H1 (cell line): ENCODE results near the gene DOCK3. TPM values are rescaled to one million over a fixed set of nuclear protein-coding genes. Genes with fewer than 3 reads are reported as not detected.

Source experiments
- BCL11A ChIP-seq, 2 experiments: IDR thresholded peaks; one replicate each; pipeline ENCODE4 v1.6.1; 2011; ENCODE audit warnings: low read depth in 2 of 2, low read length in 2 of 2, mild to moderate bottlenecking in 2 of 2
- BRCA1 ChIP-seq: IDR thresholded peaks from 2 replicates; pipeline ENCODE4 v1.6.1; 2012; ENCODE audit warnings: low read depth, low read length, improper control_type of control experiment
- CHD2 ChIP-seq: IDR thresholded peaks from 2 replicates; pipeline ENCODE4 v1.6.1; 2012; ENCODE audit warnings: low read length, improper control_type of control experiment
- CHD7 ChIP-seq: fragments of 300-600 bp; sonication (generic); IDR thresholded peaks from 2 replicates; pipeline ENCODE4 v1.7.1; 2012; ENCODE audit warnings: low read length, moderate library complexity, mild to moderate bottlenecking, inconsistent platforms; ENCODE audit not compliant: insufficient replicate concordance
- EP300 ChIP-seq, 2 experiments: IDR thresholded peaks; 1 replicate in 1 of 2; 2 replicates in 1 of 2; pipeline ENCODE4 v1.6.1; 2011 to 2012; ENCODE audit warnings: low read depth in 2 of 2, low read length in 2 of 2, mild to moderate bottlenecking in 2 of 2, borderline replicate concordance in 1 of 2, inconsistent platforms in 1 of 2, moderate library complexity in 1 of 2
- JUND ChIP-seq: IDR thresholded peaks from 2 replicates; pipeline ENCODE4 v1.6.1; 2011; ENCODE audit warnings: mild to moderate bottlenecking, improper control_type of control experiment, low read length
- NRF1 ChIP-seq: IDR thresholded peaks from 2 replicates; pipeline ENCODE4 v1.6.1; 2011; ENCODE audit warnings: mild to moderate bottlenecking, low read depth, low read length, improper control_type of control experiment
- SP1 ChIP-seq: IDR thresholded peaks from 2 replicates; pipeline ENCODE4 v1.6.1; 2011; ENCODE audit warnings: low read depth, low read length
- SP4 ChIP-seq: IDR thresholded peaks from 2 replicates; pipeline ENCODE4 v1.6.1; 2012; ENCODE audit warnings: low read length, inconsistent platforms
- TCF12 ChIP-seq: IDR thresholded peaks from 2 replicates; pipeline ENCODE4 v1.6.1; 2011; ENCODE audit warnings: low read depth, mild to moderate bottlenecking, low read length
- ZNF274 ChIP-seq: IDR thresholded peaks from 2 replicates; pipeline ENCODE4 v1.7.0; 2012; ENCODE audit warnings: low read length, borderline replicate concordance; ENCODE audit errors: extremely low read depth
- polyA plus RNA-seq, 7 experiments: library from polyadenylated mRNA; depleted of rRNA in 3 of 7; stranded (reverse) in 5 of 7; unstranded in 2 of 7; fragments of >200 nt in 5 of 7; fragments of 200-250 nt in 2 of 7; gene quantifications; 1 replicate in 5 of 7; 2 replicates in 1 of 7; 4 replicates in 1 of 7; pipeline versions ENCODE4 v1.2.1 to v1.2.3, GENCODE V29; 2011 to 2013; ENCODE audit warnings: missing spikeins in 2 of 7, mixed read lengths in 2 of 7
- total RNA-seq: library from RNA; stranded (reverse); fragmentation: NEBNext Ultra II Directional; extraction: Animal tissue kit (Norgen Biotek cat#: 25700); gene quantifications from 2 replicates; pipeline ENCODE4 v1.2.1, GENCODE V29; 2021

Gene DOCK3
- total and polyA plus RNA-seq, 2 of the 8 experiments (the other 6 are each of a cell fraction or from before 2014, with no cell fraction given) = 2.7 to 5.0 TPM

DNA sequence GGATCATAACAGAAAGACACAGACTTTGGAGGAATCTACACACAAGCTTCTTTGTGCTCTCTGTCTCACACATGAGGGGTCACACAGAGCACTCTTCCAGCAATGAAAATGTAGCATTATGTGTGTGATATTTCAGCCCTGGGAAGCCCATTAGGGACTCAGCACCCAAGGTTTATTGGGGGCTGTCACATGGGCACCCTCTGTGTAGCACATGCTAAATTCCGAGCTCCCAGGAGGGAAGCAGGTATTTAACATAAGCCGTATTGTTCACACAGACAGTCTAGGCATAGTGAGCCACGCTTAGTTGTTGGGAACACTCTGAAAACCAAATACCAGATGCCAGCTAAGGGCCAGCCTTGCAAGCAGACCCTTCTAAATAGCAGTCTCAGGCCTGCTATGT, 448.8 kb downstream of the DOCK3 start (continued):
- no peak for TF ChIP-seq CHD7
- TF ChIP-seq NRF1 = no peak
- no peak for TF ChIP-seq EP300 (IDR thresholded peaks at IDR 0.05; ENCODE audit: borderline replicate concordance in 1 of 2, low read depth in 2 of 2, low read length in 2 of 2)
- TF ChIP-seq BCL11A (IDR thresholded peaks at IDR 0.05; ENCODE audit: low read depth in 2 of 2, low read length in 2 of 2) = no peak
- TF ChIP-seq SP4 = no peak
- TF ChIP-seq TCF12 = no peak
- no peak for TF ChIP-seq ZNF274
- no peak for TF ChIP-seq BRCA1
- no peak for TF ChIP-seq CHD2
- TF ChIP-seq JUND = no peak
- no peak for TF ChIP-seq SP1
